HCT116 (cell line): ENCODE data around the gene CHPT1. TPM values are rescaled to one million over a fixed set of nuclear protein-coding genes. Genes with fewer than 3 reads are reported as not detected.

ENCODE experiments used
- ATAC-seq: fragments of 200-7000 bp; cut with Tn5 transposase; 2 replicates; pipeline ENCODE4 v1.9.1; 2020; ENCODE audit warnings: mild to moderate bottlenecking, moderate library complexity
- BruUV-seq: library from RNA; stranded (reverse); fragments of 400-500 nt; replicated peaks from 2 replicates; lab custom pipeline; 2021; lab: Mats Ljungman, UMichigan
- CTCF ChIA-PET: fragments of 300-600 bp; sonication (Branson Sonifier 250); formaldehyde crosslinking; loops from one replicate; lab custom pipeline; 2021; ENCODE audit warnings: antibody characterized with exemption; lab: Charles Lee
- POLR2A ChIA-PET: fragments of 300-600, 350-600 bp; sonication (Branson Sonifier 250); formaldehyde crosslinking; loops from one replicate; lab custom pipeline; 2021; ENCODE audit warnings: antibody characterized with exemption; lab: Charles Lee
- RAD21 ChIA-PET, 2 experiments: fragments of 300-600 bp; sonication (Branson Sonifier 250); formaldehyde crosslinking; loops; one replicate each; lab custom pipeline; 2023; ENCODE audit warnings: low total read pairs in 2 of 2; ENCODE audit not compliant: uncharacterized antibody in 2 of 2, unreplicated experiment in 2 of 2, low non-redundant PET in 1 of 2; lab: Charles Lee
- DNase-seq: peaks from one replicate; pipeline ENCODE4 v3.0.0-alpha.2; 2010; ENCODE audit warnings: low read depth, low spot score
- H2AFZ ChIP-seq: fragments of 200-600 bp; shearing (Covaris generic), sonication (generic); 2 replicates; pipeline ENCODE4 v1.6.1; 2017; ENCODE audit warnings: low read depth, mixed run types, mixed read lengths, antibody characterized with exemption, low read length; ENCODE audit not compliant: poor library complexity, severe bottlenecking
- H3K27ac ChIP-seq: 2 replicates; pipeline ENCODE4 v1.5.1; 2012; ENCODE audit warnings: low read depth, low read length
- H3K27me3 ChIP-seq: fragments of 200-600 bp; sonication (generic); 2 replicates; pipeline ENCODE4 v1.6.1; 2016; ENCODE audit warnings: mixed run types, low read length, mixed read lengths; ENCODE audit not compliant: insufficient read depth
- H3K36me3 ChIP-seq, 2 experiments: fragments of 200-500 bp in 1 of 2; fragments of 200-600 bp in 1 of 2; sonication (Bioruptor generic) in 1 of 2; sonication (generic) in 1 of 2; 2 replicates each; pipeline versions ENCODE4 v1.5.1 to v1.6.1; 2014 to 2016; ENCODE audit warnings: low read length in 2 of 2, inconsistent platforms in 1 of 2, mixed read lengths in 1 of 2, mixed run types in 1 of 2; ENCODE audit not compliant: insufficient read depth in 2 of 2, control insufficient read depth in 1 of 2
- H3K4me1 ChIP-seq, 2 experiments: fragments of 200-600 bp in 1 of 2; sonication (generic) in 1 of 2; 2 replicates each; pipeline versions ENCODE4 v1.5.1 to v1.6.1; 2012 to 2017; ENCODE audit warnings: low read length in 2 of 2, inconsistent platforms in 1 of 2, mild to moderate bottlenecking in 1 of 2, mixed read lengths in 1 of 2, mixed run types in 1 of 2, moderate library complexity in 1 of 2; ENCODE audit not compliant: insufficient read depth in 2 of 2, control insufficient read depth in 1 of 2
- H3K4me2 ChIP-seq: fragments of 200-600 bp; sonication (generic); 2 replicates; pipeline ENCODE4 v1.6.1; 2017; ENCODE audit warnings: mixed run types, low read length, mixed read lengths
- H3K4me3 ChIP-seq, 2 experiments: fragments of 200-600 bp in 1 of 2; sonication (generic) in 1 of 2; replicated peaks in 1 of 2; 2 replicates each; pipeline ENCODE4 v1.5.1; 2011 to 2016; ENCODE audit warnings: low read length in 2 of 2, control low read depth in 1 of 2, low read depth in 1 of 2, mild to moderate bottlenecking in 1 of 2, mixed read lengths in 1 of 2, mixed run types in 1 of 2
- H3K79me2 ChIP-seq: fragments of 200-600 bp; sonication (generic); 2 replicates; pipeline ENCODE4 v1.6.1; 2017; ENCODE audit warnings: mild to moderate bottlenecking, mixed run types, low read length, moderate library complexity, mixed read lengths; ENCODE audit not compliant: insufficient read depth
- H3K9ac ChIP-seq: fragments of 200-600 bp; sonication (generic); 2 replicates; pipeline ENCODE4 v1.6.1; 2016; ENCODE audit warnings: low read length, mixed read lengths
- H3K9me2 ChIP-seq: fragments of 200-600 bp; sonication (generic), shearing (Covaris generic); 2 replicates; pipeline ENCODE4 v1.6.1; 2017; ENCODE audit warnings: mixed run types, mild to moderate bottlenecking, moderate library complexity; ENCODE audit not compliant: insufficient read depth
- H3K9me3 ChIP-seq, 2 experiments: fragments of 200-500 bp in 1 of 2; fragments of 200-600 bp in 1 of 2; sonication (Bioruptor generic) in 1 of 2; sonication (generic) in 1 of 2; 2 replicates each; pipeline ENCODE4 v1.6.1; 2014 to 2017; ENCODE audit warnings: low read length in 2 of 2, mixed read lengths in 2 of 2, inconsistent platforms in 1 of 2, low read depth in 1 of 2, mild to moderate bottlenecking in 1 of 2, mixed run types in 1 of 2, moderate library complexity in 1 of 2; ENCODE audit not compliant: control insufficient read depth in 1 of 2, insufficient read depth in 1 of 2
- H4K20me1 ChIP-seq: fragments of 200-600 bp; sonication (generic), shearing (Covaris generic); 2 replicates; pipeline ENCODE4 v1.6.1; 2017; ENCODE audit warnings: mixed run types, mild to moderate bottlenecking, moderate library complexity; ENCODE audit not compliant: insufficient read depth
- CEBPB ChIP-seq: IDR thresholded peaks from 2 replicates; pipeline ENCODE4 v1.6.1; 2012; ENCODE audit warnings: low read depth
- EZH2 ChIP-seq: fragments of 200-600 bp; sonication (generic); IDR thresholded peaks from 2 replicates; pipeline ENCODE4 v1.6.1; 2017; ENCODE audit warnings: antibody characterized with exemption, mixed run types
- JUND ChIP-seq: IDR thresholded peaks from 2 replicates; pipeline ENCODE4 v1.6.1; 2012
- POLR2A ChIP-seq: IDR thresholded peaks from 2 replicates; pipeline ENCODE4 v1.7.0; 2011; ENCODE audit warnings: borderline replicate concordance; ENCODE audit not compliant: insufficient read depth, insufficient read length; ENCODE audit errors: extremely low read depth
- POLR2AphosphoS5 ChIP-seq: IDR thresholded peaks from 2 replicates; pipeline ENCODE4 v1.6.1; 2011; ENCODE audit warnings: mild to moderate bottlenecking, low read depth, low read length, moderate library complexity
- SIN3A ChIP-seq: IDR thresholded peaks from 2 replicates; pipeline ENCODE4 v1.6.1; 2012; ENCODE audit warnings: low read depth
- SP1 ChIP-seq: IDR thresholded peaks from 2 replicates; pipeline ENCODE4 v1.6.1; 2012; ENCODE audit warnings: low read depth
- YY1 ChIP-seq: IDR thresholded peaks from 2 replicates; pipeline ENCODE4 v1.6.1; 2011; ENCODE audit warnings: low read length, low read depth, moderate library complexity, mild to moderate bottlenecking; ENCODE audit not compliant: insufficient replicate concordance; ENCODE audit errors: extremely low read depth
- ZNF274 ChIP-seq: fragments of 200-500 bp; sonication (Bioruptor generic); IDR thresholded peaks from 2 replicates; pipeline ENCODE4 v1.6.1; 2014; ENCODE audit warnings: mild to moderate bottlenecking, low read depth, low read length, inconsistent platforms
- intact Hi-C: fragments of 100-400 bp; cut with micrococcal nuclease; formaldehyde crosslinking; loops from 2 replicates; pipeline ENCODE4 v1.10.0; 2022
- total RNA-seq: library from RNA; stranded (reverse); gene quantifications from one replicate; pipeline ENCODE4 v1.2.1, GENCODE V29; 2021; ENCODE audit not compliant: unreplicated experiment
- TF ChIP-seq, protein P1 (sequence below), 3 experiments: fragments of 200-600 bp in 1 of 3; sonication (generic) in 1 of 3; IDR thresholded peaks in 2 of 3; conservative IDR thresholded peaks in 1 of 3; 2 replicates each; pipeline ENCODE4 v1.5.1; 2012 to 2017; ENCODE audit warnings: low read depth in 2 of 3, low read length in 2 of 3, antibody characterized with exemption in 1 of 3, borderline replicate concordance in 1 of 3, control low read depth in 1 of 3, mild to moderate bottlenecking in 1 of 3, mixed read lengths in 1 of 3, mixed run types in 1 of 3, moderate library complexity in 1 of 3; ENCODE audit not compliant: insufficient read depth in 1 of 3

Gene CHPT1
- total RNA-seq, 1 experiment from 2014 or later, result 20.1 TPM

DNA sequence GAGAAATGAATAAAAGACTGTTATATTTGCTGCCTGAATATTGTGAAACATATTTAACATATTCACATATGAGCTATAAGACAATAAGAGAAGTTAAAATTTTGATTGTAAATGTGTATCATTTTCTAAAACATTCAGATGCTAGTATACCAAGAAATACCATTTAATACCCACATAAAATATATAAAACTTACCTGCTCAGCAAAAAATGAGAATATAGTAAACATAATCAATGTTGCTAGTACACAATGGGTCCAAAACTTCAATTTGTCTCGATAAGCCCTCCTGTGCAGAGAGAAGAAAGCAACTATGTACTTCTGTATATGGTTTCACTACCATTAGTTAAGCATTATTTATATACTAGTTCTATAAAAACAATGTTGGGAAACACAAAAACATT is 51.5 kb downstream of the CHPT1 start:
- Histone ChIP-seq H3K36me3 (peaks cover 2 to 11% of the 10 kb centered on the region in 2 experiments; a peak in 2 of 4 replicates), H3K9me3 (no peaks in the 10 kb centered on the region), H2AFZ (no peak overlapping the region), H4K20me1 (no peaks in the 10 kb centered on the region), H3K79me2 (no peaks in the 10 kb centered on the region), H3K9ac (no peak overlapping the region), H3K9me2 (no peaks in the 10 kb centered on the region), H3K27ac (no peak overlapping the region), H3K4me3 (no peak overlapping the region), H3K4me2 (no peak overlapping the region), H3K4me1 (no peaks in the 10 kb centered on the region), H3K27me3 (no peaks in the 10 kb centered on the region)
- ChIA-PET CTCF (no interaction called here), POLR2A (no interaction called here), RAD21 (no interaction called here)
- intact Hi-C loops, result no loop called here
- ATAC-seq, result no peak
- TF ChIP-seq SIN3A, result no peak
- no peak for TF ChIP-seq ZNF274
- no peak for TF ChIP-seq POLR2AphosphoS5
- TF ChIP-seq SP1, result no peak
- TF ChIP-seq YY1, result no peak
- TF ChIP-seq, protein P1, sequence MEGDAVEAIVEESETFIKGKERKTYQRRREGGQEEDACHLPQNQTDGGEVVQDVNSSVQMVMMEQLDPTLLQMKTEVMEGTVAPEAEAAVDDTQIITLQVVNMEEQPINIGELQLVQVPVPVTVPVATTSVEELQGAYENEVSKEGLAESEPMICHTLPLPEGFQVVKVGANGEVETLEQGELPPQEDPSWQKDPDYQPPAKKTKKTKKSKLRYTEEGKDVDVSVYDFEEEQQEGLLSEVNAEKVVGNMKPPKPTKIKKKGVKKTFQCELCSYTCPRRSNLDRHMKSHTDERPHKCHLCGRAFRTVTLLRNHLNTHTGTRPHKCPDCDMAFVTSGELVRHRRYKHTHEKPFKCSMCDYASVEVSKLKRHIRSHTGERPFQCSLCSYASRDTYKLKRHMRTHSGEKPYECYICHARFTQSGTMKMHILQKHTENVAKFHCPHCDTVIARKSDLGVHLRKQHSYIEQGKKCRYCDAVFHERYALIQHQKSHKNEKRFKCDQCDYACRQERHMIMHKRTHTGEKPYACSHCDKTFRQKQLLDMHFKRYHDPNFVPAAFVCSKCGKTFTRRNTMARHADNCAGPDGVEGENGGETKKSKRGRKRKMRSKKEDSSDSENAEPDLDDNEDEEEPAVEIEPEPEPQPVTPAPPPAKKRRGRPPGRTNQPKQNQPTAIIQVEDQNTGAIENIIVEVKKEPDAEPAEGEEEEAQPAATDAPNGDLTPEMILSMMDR (IDR thresholded peaks at IDR 0.05 in 2 of 3, conservative IDR thresholded peaks at IDR 0.05 in 1 of 3; ENCODE audit: borderline replicate concordance in 1 of 3, insufficient read depth in 1 of 3, low read depth in 2 of 3, low read length in 2 of 3), result no peak
- no peak for TF ChIP-seq CEBPB
- no peak for TF ChIP-seq EZH2
- TF ChIP-seq POLR2A, result no peak
- BruUV-seq, result no TSS peak
- no peak for DNase-seq

DNA sequence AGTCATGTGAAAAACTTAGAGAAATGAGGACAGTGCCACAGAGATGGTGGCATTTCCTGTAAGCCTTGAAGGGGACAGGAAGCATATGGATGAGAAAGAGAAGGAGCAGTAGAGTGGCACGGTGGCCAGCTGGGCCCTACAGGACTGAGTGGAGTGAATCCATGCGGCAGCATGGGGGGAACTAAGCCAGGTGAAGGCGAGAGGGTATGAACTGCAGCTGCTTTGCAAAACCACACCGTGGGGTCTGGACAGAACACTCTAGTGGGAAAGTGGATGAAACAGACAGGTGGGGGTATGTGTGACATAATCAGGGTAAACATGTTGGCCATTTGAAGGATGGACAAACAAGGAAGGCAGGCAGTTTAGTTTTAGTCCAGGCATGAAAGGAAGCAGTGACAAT is 52.2 kb downstream of the CHPT1 start:
- Histone ChIP-seq H3K36me3 (peaks cover 2 to 12% of the 10 kb centered on the region in 2 experiments; a peak in 2 of 4 replicates), H3K27ac (no peak overlapping the region), H3K79me2 (no peaks in the 10 kb centered on the region), H3K9ac (no peak overlapping the region), H3K4me2 (no peak overlapping the region), H3K4me3 (no peak overlapping the region), H2AFZ (no peak overlapping the region), H4K20me1 (0 out of 2 replicates have a peak, but pooled peaks cover 3% of the 10 kb centered on the region), H3K27me3 (no peaks in the 10 kb centered on the region), H3K4me1 (no peaks in the 10 kb centered on the region), H3K9me2 (no peaks in the 10 kb centered on the region), H3K9me3 (no peaks in the 10 kb centered on the region)
- no TSS peak for BruUV-seq
- ATAC-seq, result no peak
- ChIA-PET RAD21 (no interaction called here), POLR2A (no interaction called here), CTCF (no interaction called here)
- intact Hi-C loops, result no loop called here
- TF ChIP-seq JUND (no peak), SP1 (no peak), EZH2 (no peak), SIN3A (no peak)
- DNase-seq, result no peak
